ENCODE measurements around the gene HRK.

DNA sequence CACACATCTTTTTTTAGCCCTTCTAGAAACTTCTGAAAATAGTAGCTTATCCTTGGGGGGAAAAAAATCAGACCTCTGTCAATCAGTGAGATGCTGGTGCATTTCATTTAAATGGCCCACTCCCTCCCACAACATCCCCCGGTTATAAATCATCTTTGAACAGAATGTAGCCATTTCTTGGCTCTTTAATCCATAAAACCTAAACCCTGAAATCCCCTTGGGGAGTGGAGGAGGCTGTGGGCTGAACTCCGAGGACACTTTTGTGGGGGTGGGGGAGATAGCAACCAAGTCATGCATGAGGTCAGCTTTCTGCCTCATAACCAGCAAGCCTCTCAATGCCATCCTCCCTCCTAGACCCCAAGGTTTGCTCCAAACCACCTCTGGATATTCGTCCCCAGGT lies 21.0 kb downstream of the HRK start:
- TF ChIP-seq, protein P1, sequence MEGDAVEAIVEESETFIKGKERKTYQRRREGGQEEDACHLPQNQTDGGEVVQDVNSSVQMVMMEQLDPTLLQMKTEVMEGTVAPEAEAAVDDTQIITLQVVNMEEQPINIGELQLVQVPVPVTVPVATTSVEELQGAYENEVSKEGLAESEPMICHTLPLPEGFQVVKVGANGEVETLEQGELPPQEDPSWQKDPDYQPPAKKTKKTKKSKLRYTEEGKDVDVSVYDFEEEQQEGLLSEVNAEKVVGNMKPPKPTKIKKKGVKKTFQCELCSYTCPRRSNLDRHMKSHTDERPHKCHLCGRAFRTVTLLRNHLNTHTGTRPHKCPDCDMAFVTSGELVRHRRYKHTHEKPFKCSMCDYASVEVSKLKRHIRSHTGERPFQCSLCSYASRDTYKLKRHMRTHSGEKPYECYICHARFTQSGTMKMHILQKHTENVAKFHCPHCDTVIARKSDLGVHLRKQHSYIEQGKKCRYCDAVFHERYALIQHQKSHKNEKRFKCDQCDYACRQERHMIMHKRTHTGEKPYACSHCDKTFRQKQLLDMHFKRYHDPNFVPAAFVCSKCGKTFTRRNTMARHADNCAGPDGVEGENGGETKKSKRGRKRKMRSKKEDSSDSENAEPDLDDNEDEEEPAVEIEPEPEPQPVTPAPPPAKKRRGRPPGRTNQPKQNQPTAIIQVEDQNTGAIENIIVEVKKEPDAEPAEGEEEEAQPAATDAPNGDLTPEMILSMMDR (conservative IDR thresholded peaks at IDR 0.05) = no peak
- no peak for TF ChIP-seq EZH2 (IDR thresholded peaks at IDR 0.05; ENCODE audit: low read depth)

Measured in PC-9 (cell line).